GM13976 (cell line): ENCODE results near the gene MLEC.

ENCODE experiments used
- DNase-seq: peaks from one replicate; pipeline ENCODE4 v3.0.0; 2012; ENCODE audit warnings: low spot score
- in situ Hi-C: fragments of 300-500 bp; cut with MboI; formaldehyde crosslinking; loops from one replicate; pipeline ENCODE4 v1.12.0; 2022; ENCODE audit warnings: low sequenced_read_pairs, mixed read lengths, inconsistent platforms; ENCODE audit not compliant: unreplicated experiment
- TF ChIP-seq, protein P1 (sequence below): IDR thresholded peaks from 2 replicates; pipeline ENCODE4 v1.5.1; 2012; ENCODE audit warnings: borderline replicate concordance, mild to moderate bottlenecking; ENCODE audit not compliant: insufficient read depth; ENCODE audit errors: extremely low read depth, missing control alignments, control extremely low read depth

MLEC gene

DNA sequence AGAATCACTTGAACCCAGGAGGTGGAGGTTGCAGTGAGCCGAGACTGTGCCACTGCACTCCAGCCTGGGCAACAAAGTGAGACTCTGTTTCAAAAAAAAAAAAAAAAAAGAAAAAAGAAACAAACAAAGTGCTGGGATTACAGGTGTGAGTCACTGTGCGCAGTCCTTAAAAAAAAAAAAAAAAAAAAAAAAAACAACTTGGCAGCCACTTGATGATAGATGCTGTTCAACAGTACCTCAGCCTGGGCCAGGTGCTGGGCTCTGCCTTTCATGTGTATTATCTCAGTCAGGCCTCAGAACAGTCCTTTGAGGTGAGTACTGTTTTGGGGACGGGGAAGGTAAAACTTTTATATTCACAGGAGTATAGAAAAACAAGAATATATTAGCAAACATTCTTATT is 48.2 kb downstream of the MLEC start:
- TF ChIP-seq, protein P1, sequence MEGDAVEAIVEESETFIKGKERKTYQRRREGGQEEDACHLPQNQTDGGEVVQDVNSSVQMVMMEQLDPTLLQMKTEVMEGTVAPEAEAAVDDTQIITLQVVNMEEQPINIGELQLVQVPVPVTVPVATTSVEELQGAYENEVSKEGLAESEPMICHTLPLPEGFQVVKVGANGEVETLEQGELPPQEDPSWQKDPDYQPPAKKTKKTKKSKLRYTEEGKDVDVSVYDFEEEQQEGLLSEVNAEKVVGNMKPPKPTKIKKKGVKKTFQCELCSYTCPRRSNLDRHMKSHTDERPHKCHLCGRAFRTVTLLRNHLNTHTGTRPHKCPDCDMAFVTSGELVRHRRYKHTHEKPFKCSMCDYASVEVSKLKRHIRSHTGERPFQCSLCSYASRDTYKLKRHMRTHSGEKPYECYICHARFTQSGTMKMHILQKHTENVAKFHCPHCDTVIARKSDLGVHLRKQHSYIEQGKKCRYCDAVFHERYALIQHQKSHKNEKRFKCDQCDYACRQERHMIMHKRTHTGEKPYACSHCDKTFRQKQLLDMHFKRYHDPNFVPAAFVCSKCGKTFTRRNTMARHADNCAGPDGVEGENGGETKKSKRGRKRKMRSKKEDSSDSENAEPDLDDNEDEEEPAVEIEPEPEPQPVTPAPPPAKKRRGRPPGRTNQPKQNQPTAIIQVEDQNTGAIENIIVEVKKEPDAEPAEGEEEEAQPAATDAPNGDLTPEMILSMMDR: no peak
- in situ Hi-C loops: no loop called here
- DNase-seq: no peak

DNA sequence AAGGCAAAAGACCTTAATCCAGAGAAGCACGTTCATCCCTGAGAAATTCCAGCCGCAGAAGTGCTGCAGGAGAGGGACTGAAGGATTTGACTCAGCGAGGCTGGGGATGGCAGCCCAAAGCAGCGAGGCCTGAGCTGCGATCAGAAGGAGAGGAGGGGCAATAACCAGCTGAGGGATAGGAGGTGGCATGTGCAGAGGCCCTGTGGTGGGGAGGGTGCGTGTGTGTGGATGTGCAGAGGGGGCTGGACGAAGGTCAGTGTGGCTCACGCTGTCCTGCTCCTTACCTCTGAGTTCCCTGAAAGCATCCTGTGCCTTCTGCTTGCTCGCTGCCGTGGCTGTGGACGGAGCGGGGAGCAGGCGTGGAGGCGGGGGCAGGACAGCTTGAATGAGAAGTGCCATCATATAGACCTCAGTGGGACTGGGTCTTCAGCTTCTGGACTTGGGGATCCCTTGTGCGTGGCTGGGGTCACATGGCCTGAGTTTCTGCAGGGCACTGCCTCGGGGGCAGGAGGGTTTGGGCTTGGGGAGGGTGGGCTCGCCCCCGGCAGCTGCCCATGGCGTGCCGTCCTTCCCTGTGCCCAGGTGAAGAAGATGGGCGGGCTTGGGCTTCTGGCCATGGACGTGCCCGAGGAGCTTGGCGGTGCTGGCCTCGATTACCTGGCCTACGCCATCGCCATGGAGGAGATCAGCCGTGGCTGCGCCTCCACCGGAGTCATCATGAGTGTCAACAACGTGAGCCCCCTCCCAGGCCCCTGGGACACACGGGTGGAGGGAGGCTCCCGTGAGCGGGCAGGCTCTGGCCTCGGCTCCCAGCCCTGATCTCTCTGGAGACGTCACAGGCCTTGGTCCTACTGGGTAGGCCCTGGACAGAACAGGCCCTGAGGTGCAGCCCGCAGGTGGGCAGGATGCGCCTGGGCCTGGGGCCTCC is 49.7 kb downstream of the MLEC start:
- TF ChIP-seq, protein P1: no peak
- in situ Hi-C loops: no loop called here
- DNase-seq: peak; percentile 24

DNA sequence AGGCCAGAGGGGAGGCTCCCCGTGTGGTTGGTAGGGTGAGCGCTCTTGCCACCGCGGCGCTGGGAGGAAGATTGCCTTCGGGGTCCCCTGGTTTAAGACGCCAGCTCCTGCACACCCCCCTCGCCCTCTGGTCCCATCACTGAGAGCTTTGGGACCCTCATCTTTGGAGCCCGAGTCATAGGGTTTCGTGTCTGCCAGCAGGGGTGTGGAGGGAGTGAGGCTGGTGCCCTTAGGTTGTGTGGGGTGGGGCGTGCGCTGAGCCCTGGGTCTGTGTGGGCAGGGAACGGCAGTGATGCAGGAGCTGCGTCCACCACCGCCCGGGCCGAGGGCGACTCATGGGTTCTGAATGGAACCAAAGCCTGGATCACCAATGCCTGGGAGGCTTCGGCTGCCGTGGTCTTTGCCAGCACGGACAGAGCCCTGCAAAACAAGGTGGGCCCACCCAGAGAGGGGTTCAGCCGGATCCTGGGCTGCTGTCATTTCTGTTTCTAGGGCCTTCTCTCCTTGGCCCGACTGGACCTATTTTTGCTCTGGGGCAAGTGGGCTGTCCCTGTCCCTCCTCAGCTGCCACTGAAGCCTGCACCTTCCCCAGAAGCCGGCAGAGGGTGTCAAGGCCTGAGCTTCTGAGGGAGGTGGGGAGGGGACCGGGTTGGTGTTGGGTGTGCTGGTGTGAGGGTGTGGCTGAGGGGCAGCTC is 50.8 kb downstream of the MLEC start:
- TF ChIP-seq, protein P1: no peak
- in situ Hi-C loops: no loop called here
- DNase-seq: peak; percentile 33

DNA sequence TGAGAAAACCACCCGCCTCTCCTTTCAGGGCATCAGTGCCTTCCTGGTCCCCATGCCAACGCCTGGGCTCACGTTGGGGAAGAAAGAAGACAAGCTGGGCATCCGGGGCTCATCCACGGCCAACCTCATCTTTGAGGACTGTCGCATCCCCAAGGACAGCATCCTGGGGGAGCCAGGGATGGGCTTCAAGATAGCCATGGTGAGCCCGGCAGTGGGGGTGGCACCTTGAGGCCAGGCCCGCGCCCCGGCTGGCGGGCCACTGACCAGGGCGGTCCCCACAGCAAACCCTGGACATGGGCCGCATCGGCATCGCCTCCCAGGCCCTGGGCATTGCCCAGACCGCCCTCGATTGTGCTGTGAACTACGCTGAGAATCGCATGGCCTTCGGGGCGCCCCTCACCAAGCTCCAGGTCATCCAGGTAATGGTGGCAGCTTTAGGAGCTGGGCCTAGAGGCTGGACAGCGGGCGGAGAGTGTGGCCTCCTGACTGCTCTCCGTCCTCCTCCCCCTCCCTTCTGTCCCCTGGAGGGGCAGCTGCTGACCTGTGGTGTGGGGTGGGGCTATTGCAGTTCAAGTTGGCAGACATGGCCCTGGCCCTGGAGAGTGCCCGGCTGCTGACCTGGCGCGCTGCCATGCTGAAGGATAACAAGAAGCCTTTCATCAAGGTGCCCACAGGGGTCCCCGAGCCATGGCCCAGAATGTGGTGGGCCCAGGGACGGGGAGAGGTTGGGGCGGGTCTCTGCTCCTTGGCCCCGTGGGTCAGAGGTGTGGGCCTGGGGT is 51.5 kb downstream of the MLEC start:
- in situ Hi-C loops: no loop called here
- TF ChIP-seq, protein P1: no peak
- peak; percentile 17 for DNase-seq

DNA sequence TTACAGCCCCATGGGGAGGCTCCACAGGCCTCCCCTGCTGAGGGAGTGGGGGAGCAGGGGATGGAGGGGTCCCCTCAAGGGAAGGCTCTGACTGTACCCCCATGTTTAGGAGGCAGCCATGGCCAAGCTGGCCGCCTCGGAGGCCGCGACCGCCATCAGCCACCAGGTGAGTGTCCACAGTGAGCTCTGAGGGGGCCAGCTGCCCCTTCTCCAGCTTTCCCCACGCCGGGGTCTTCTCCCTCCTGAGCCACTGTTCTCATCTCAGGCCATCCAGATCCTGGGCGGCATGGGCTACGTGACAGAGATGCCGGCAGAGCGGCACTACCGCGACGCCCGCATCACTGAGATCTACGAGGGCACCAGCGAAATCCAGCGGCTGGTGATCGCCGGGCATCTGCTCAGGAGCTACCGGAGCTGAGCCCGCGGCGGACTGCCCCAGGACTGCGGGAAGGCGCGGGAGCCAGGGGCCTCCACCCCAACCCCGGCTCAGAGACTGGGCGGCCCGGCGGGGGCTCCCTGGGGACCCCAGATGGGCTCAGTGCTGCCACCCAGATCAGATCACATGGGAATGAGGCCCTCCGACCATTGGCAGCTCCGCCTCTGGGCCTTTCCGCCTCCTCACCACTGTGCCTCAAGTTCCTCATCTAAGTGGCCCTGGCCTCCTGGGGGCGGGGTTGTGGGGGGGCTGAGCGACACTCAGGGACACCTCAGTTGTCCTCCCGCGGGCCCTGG is 52.2 kb downstream of the MLEC start:
- TF ChIP-seq, protein P1: no peak
- in situ Hi-C loops: no loop called here
- peak; percentile 24 for DNase-seq
